ENCODE results near the gene DUOXA1. TPM values are rescaled to one million over a fixed set of nuclear protein-coding genes. Genes with fewer than 3 reads are reported as not detected.

DUOXA1 gene
- total RNA-seq, 1 experiment from 2014 or later: not detected

- intact Hi-C loops (cut with micrococcal nuclease): loop anchor here (10.0 kb wide), 2 partner anchors 84 to 156 kb away; no protein-coding TSS in a partner anchor
Measured at GRCh38 chr15:45120081-45120972, 9.4 kb downstream of the DUOXA1 start.

GRCh38 chr15:45118996-45119395 is 10.7 kb downstream of the DUOXA1 start:
- no TSS peak for BruUV-seq (replicated peaks)

More at GRCh38 chr15:45120081-45120972, 9.4 kb downstream of the DUOXA1 start:
- DNase-seq: no peak
- no TSS peak for BruUV-seq (replicated peaks)
- no peak for TF ChIP-seq EZH2 (IDR thresholded peaks at IDR 0.05; ENCODE audit: low read length, unreplicated experiment)
- no peak for TF ChIP-seq EZH2phosphoT487 (IDR thresholded peaks at IDR 0.05; ENCODE audit: borderline replicate concordance, low read length)
- TF ChIP-seq CTCF (conservative IDR thresholded peaks at IDR 0.05; ENCODE audit: low read depth, low read length): no peak
- Histone ChIP-seq H2AFZ (ENCODE audit: low read length) (no peak overlapping the region), H3K27ac (ENCODE audit: low read length) (no peak overlapping the region), H3K4me3 (ENCODE audit: low read length) (no peak overlapping the region), H3K9me2 (replicated peaks; ENCODE audit: low read length) (no peaks in the 10 kb centered on the region), H3K79me2 (ENCODE audit: low read length) (no peaks in the 10 kb centered on the region), H3K9ac (ENCODE audit: low read length) (no peak overlapping the region), H3F3A (ENCODE audit: low read length, unreplicated experiment) (no peaks in the 10 kb centered on the region), H3K9me3 (ENCODE audit: low read length) (no peaks in the 10 kb centered on the region), H3K27me3 (ENCODE audit: low read length) (no peaks in the 10 kb centered on the region), H4K20me1 (ENCODE audit: low read length) (no peaks in the 10 kb centered on the region), H3K36me3 (ENCODE audit: low read depth, low read length) (no peaks in the 10 kb centered on the region), H3K4me1 (ENCODE audit: insufficient read depth, low read length) (peaks cover 17% of the 10 kb centered on the region), H3K4me2 (ENCODE audit: low read length) (no peak overlapping the region)
- no peak for ATAC-seq
- POLR2A ChIA-PET (ENCODE audit: unreplicated experiment): no interaction called here
- CTCF ChIA-PET: no interaction called here

More at GRCh38 chr15:45118996-45119395, 10.7 kb downstream of the DUOXA1 start:
- CTCF ChIA-PET: interaction anchor here (1.3 to 1.6 kb wide), 3 partner anchors 8 to 266 kb away, joined by 4 to 25 read pairs (median 5); no protein-coding TSS in a partner anchor
- H3K79me2 ChIP-seq (ENCODE audit: low read length): no peaks in the 10 kb centered on the region
- H3K27me3 ChIP-seq (ENCODE audit: low read length): peaks cover 2% of the 10 kb centered on the region
- H3K4me2 ChIP-seq (ENCODE audit: low read length): no peak overlapping the region
- no peak overlapping the region for H3K27ac ChIP-seq (ENCODE audit: low read length)
- TF ChIP-seq EZH2phosphoT487 (IDR thresholded peaks at IDR 0.05; ENCODE audit: borderline replicate concordance, low read length) (no peak), CTCF (conservative IDR thresholded peaks at IDR 0.05; ENCODE audit: low read depth, low read length) (no peak), EZH2 (IDR thresholded peaks at IDR 0.05; ENCODE audit: low read length, unreplicated experiment) (no peak)
- no peaks in the 10 kb centered on the region for H3K9me3 ChIP-seq (ENCODE audit: low read length)
- H3K36me3 ChIP-seq (ENCODE audit: low read depth, low read length): no peaks in the 10 kb centered on the region
- H3K4me3 ChIP-seq (ENCODE audit: low read length): no peak overlapping the region
- no peak overlapping the region for H2AFZ ChIP-seq (ENCODE audit: low read length)
- POLR2A ChIA-PET (ENCODE audit: unreplicated experiment): no interaction called here
- no peak overlapping the region for H3K9ac ChIP-seq (ENCODE audit: low read length)
- peaks cover 17% of the 10 kb centered on the region for H3K4me1 ChIP-seq (ENCODE audit: insufficient read depth, low read length)
- H3K9me2 ChIP-seq (replicated peaks; ENCODE audit: low read length): no peaks in the 10 kb centered on the region
- ATAC-seq: no peak
- no peaks in the 10 kb centered on the region for H4K20me1 ChIP-seq (ENCODE audit: low read length)
- DNase-seq: no peak
- H3F3A ChIP-seq (ENCODE audit: low read length, unreplicated experiment): no peaks in the 10 kb centered on the region
- intact Hi-C loops (cut with micrococcal nuclease): no loop called here

All from PC-3 (cell line).